H9 (cell line): Measurements from ENCODE around the gene UNC13D. TPM values are rescaled to one million over a fixed set of nuclear protein-coding genes. Genes with fewer than 3 reads are reported as not detected.

ENCODE experiments used
- DNase-seq: peaks from one replicate; pipeline ENCODE4 v3.0.0-alpha.2; 2017
- H2AFZ ChIP-seq: one replicate; pipeline ENCODE4 v1.6.1; 2013; ENCODE audit warnings: mild to moderate bottlenecking, low read length, control low read depth, moderate library complexity
- H2AK5ac ChIP-seq: 2 replicates; pipeline ENCODE4 v1.6.1; 2013; ENCODE audit warnings: low read length, control low read depth, mixed read lengths; ENCODE audit not compliant: insufficient read length
- H2BK120ac ChIP-seq: one replicate; pipeline ENCODE4 v1.6.1; 2013; ENCODE audit warnings: low read depth, mild to moderate bottlenecking, low read length, control low read depth, inconsistent platforms; ENCODE audit not compliant: poor library complexity, severe bottlenecking
- H2BK12ac ChIP-seq: 2 replicates; pipeline ENCODE4 v1.6.1; 2013; ENCODE audit warnings: low read length, control low read depth, mixed read lengths, low read depth; ENCODE audit not compliant: insufficient read length
- H2BK15ac ChIP-seq: 2 replicates; pipeline ENCODE4 v1.6.1; 2013; ENCODE audit warnings: low read depth, low read length, control low read depth
- H2BK20ac ChIP-seq: one replicate; pipeline ENCODE4 v1.6.1; 2013; ENCODE audit warnings: low read depth, mild to moderate bottlenecking, low read length, control low read depth, inconsistent platforms; ENCODE audit not compliant: poor library complexity, severe bottlenecking
- H2BK5ac ChIP-seq: 2 replicates; pipeline ENCODE4 v1.6.1; 2013; ENCODE audit warnings: low read length, control low read depth, mixed read lengths; ENCODE audit not compliant: insufficient read length
- H3K14ac ChIP-seq: 2 replicates; pipeline ENCODE4 v1.6.1; 2013; ENCODE audit warnings: low read length, control low read depth; ENCODE audit not compliant: insufficient read depth
- H3K18ac ChIP-seq: 2 replicates; pipeline ENCODE4 v1.6.1; 2013; ENCODE audit warnings: low read depth, mild to moderate bottlenecking, mixed read lengths, low read length, control low read depth; ENCODE audit not compliant: insufficient read length
- H3K23ac ChIP-seq: 2 replicates; pipeline ENCODE4 v1.6.1; 2013; ENCODE audit warnings: low read length, control low read depth, mixed read lengths, low read depth; ENCODE audit not compliant: insufficient read length
- H3K23me2 ChIP-seq: 2 replicates; pipeline ENCODE4 v1.6.1; 2013; ENCODE audit warnings: low read depth, mild to moderate bottlenecking, mixed read lengths, low read length, control low read depth; ENCODE audit not compliant: insufficient read length, poor library complexity, severe bottlenecking
- H3K27ac ChIP-seq: 2 replicates; pipeline ENCODE4 v1.5.1; 2013; ENCODE audit warnings: low read length, control low read depth, mixed read lengths, low read depth; ENCODE audit not compliant: insufficient read length
- H3K27me3 ChIP-seq: 2 replicates; pipeline ENCODE4 v1.6.1; 2013; ENCODE audit warnings: low read length, control low read depth, inconsistent platforms; ENCODE audit not compliant: insufficient read depth
- H3K4ac ChIP-seq: 2 replicates; pipeline ENCODE4 v1.6.1; 2013; ENCODE audit warnings: low read depth, mild to moderate bottlenecking, control low read depth, inconsistent platforms, low read length, moderate library complexity
- H3K4me1 ChIP-seq: 2 replicates; pipeline ENCODE4 v1.6.1; 2013; ENCODE audit warnings: low read length, control low read depth, inconsistent platforms; ENCODE audit not compliant: insufficient read depth
- H3K4me2 ChIP-seq: 2 replicates; pipeline ENCODE4 v1.6.1; 2013; ENCODE audit warnings: low read length, control low read depth, mixed read lengths; ENCODE audit not compliant: insufficient read length, insufficient read depth
- H3K56ac ChIP-seq: 2 replicates; pipeline ENCODE4 v1.6.1; 2013; ENCODE audit warnings: low read depth, mild to moderate bottlenecking, mixed read lengths, low read length, control low read depth; ENCODE audit not compliant: insufficient read length
- H3K79me1 ChIP-seq: 2 replicates; pipeline ENCODE4 v1.6.1; 2013; ENCODE audit warnings: low read depth, mild to moderate bottlenecking, moderate library complexity, low read length, control low read depth, inconsistent platforms; ENCODE audit not compliant: insufficient read depth, poor library complexity, severe bottlenecking
- H3K79me2 ChIP-seq: 2 replicates; pipeline ENCODE4 v1.6.1; 2013; ENCODE audit warnings: low read length, control low read depth, inconsistent platforms; ENCODE audit not compliant: insufficient read depth
- H3K9ac ChIP-seq: 2 replicates; pipeline ENCODE4 v1.6.1; 2013; ENCODE audit warnings: low read length, control low read depth, mixed read lengths; ENCODE audit not compliant: insufficient read length; ENCODE audit errors: extremely low read depth
- H3K9me3 ChIP-seq: one replicate; pipeline ENCODE4 v1.6.1; 2013; ENCODE audit warnings: low read depth, low read length, inconsistent platforms; ENCODE audit not compliant: control insufficient read depth
- H3T11ph ChIP-seq: one replicate; pipeline ENCODE4 v1.6.1; 2013; ENCODE audit warnings: mild to moderate bottlenecking, low read length, control low read depth, inconsistent platforms
- H4K20me1 ChIP-seq: one replicate; pipeline ENCODE4 v1.6.1; 2013; ENCODE audit not compliant: control insufficient read depth, insufficient read length, insufficient read depth
- H4K5ac ChIP-seq: 2 replicates; pipeline ENCODE4 v1.6.1; 2013; ENCODE audit warnings: low read depth, mild to moderate bottlenecking, mixed read lengths, low read length, control low read depth; ENCODE audit not compliant: insufficient read length
- H4K8ac ChIP-seq: replicated peaks from 2 replicates; pipeline ENCODE4 v1.6.1; 2013; ENCODE audit warnings: low read length, control low read depth, mixed read lengths, low read depth; ENCODE audit not compliant: insufficient read length
- H4K91ac ChIP-seq: 2 replicates; pipeline ENCODE4 v1.6.1; 2013; ENCODE audit warnings: low read depth, mild to moderate bottlenecking, moderate library complexity, mixed read lengths, low read length, control low read depth; ENCODE audit not compliant: insufficient read length
- H3K27ac Mint-ChIP-seq, 3 experiments: 2 replicates in 2 of 3; 3 replicates in 1 of 3; pipeline ENCODE4 v1.8.0; 2020 to 2021; ENCODE audit warnings: mixed read lengths in 3 of 3, mild to moderate bottlenecking in 1 of 3, moderate library complexity in 1 of 3
- H3K27me3 Mint-ChIP-seq: 2 replicates; pipeline ENCODE4 v1.8.0; 2021; ENCODE audit warnings: low read depth, mild to moderate bottlenecking, moderate library complexity, mixed read lengths
- H3K36me3 Mint-ChIP-seq, 3 experiments: 2 replicates in 2 of 3; 3 replicates in 1 of 3; pipeline ENCODE4 v1.8.0; 2020 to 2021; ENCODE audit warnings: low read depth in 3 of 3, mixed read lengths in 3 of 3; ENCODE audit not compliant: insufficient read depth in 1 of 3
- H3K4me1 Mint-ChIP-seq, 2 experiments: 2 replicates each; pipeline ENCODE4 v1.8.0; 2020; ENCODE audit warnings: mixed read lengths in 2 of 2
- H3K4me3 Mint-ChIP-seq, 2 experiments: 2 replicates in 1 of 2; 3 replicates in 1 of 2; pipeline ENCODE4 v1.8.0; 2020 to 2021; ENCODE audit warnings: mild to moderate bottlenecking in 2 of 2, mixed read lengths in 2 of 2, moderate library complexity in 1 of 2
- H3K9me3 Mint-ChIP-seq, 2 experiments: 2 replicates in 1 of 2; 3 replicates in 1 of 2; pipeline ENCODE4 v1.8.0; 2020; ENCODE audit warnings: mild to moderate bottlenecking in 2 of 2, mixed read lengths in 2 of 2, moderate library complexity in 1 of 2
- CTCF ChIP-seq: fragments of 200-600 bp; sonication (generic); conservative IDR thresholded peaks from 3 replicates; pipeline ENCODE4 v1.8.0; 2021; ENCODE audit warnings: antibody characterized with exemption, mild to moderate bottlenecking
- WGBS: extraction: QIAGEN DNeasy Blood & Tissue Kit; methylation state at CpG from one replicate; pipeline ENCODE4 v1.1.7; 2013; ENCODE audit warnings: missing lambda C conversion rate, low lambda C conversion rate, mixed read lengths; ENCODE audit not compliant: insufficient read length; ENCODE audit errors: extremely low coverage; 5-methylcytosine and 5-hydroxymethylcytosine counted together
- total RNA-seq: library from RNA; stranded (reverse); gene quantifications from 2 replicates; pipeline ENCODE4 v1.2.1, GENCODE V29; 2021

UNC13D gene
- total RNA-seq, 1 experiment from 2014 or later, result 6.3 TPM

- no peak overlapping the region; a peak in 2 of 7 replicates for H3K27ac Mint-ChIP-seq
- H3K9me3 Mint-ChIP-seq, result no peaks in the 10 kb centered on the region
Observed at GRCh38 chr17:75831032-75831571, 13.1 kb downstream of the UNC13D start.

More at GRCh38 chr17:75831032-75831571, 13.1 kb downstream of the UNC13D start:
- Histone ChIP-seq H3K4ac (no peak overlapping the region), H4K8ac (no peak overlapping the region), H4K91ac (no peak overlapping the region), H2BK12ac (no peak overlapping the region), H3K23me2 (no peaks in the 10 kb centered on the region), H3K4me1 (peaks cover 5% of the 10 kb centered on the region; the same call in 1 of the 2 replicates), H2BK20ac (no peak overlapping the region), H3K18ac (no peak overlapping the region), H4K20me1 (no peaks in the 10 kb centered on the region), H2AFZ (no peak overlapping the region), H2BK5ac (no peak overlapping the region), H3K56ac (no peak overlapping the region), H3K27ac (no peak overlapping the region), H3K79me1 (no peaks in the 10 kb centered on the region), H2BK120ac (no peak overlapping the region), H3T11ph (no peak overlapping the region), H3K4me2 (no peak overlapping the region), H3K23ac (no peak overlapping the region), H2BK15ac (no peak overlapping the region), H3K9ac (no peak overlapping the region), H3K9me3 (no peaks in the 10 kb centered on the region), H3K79me2 (no peaks in the 10 kb centered on the region), H3K14ac (no peak overlapping the region), H2AK5ac (no peak overlapping the region), H4K5ac (no peak overlapping the region), H3K27me3 (no peaks in the 10 kb centered on the region)
- no peaks in the 10 kb centered on the region; a peak in 1 of 7 replicates for H3K36me3 Mint-ChIP-seq
- H3K27me3 Mint-ChIP-seq, result no peaks in the 10 kb centered on the region
- no peak for TF ChIP-seq CTCF
- peak; percentile 75 for DNase-seq
- H3K4me3 Mint-ChIP-seq, result no peak overlapping the region
- H3K4me1 Mint-ChIP-seq, result peaks cover 28 to 47% of the 10 kb centered on the region in 2 experiments
- WGBS, result no CpG with 5 or more reads among the region's 15 CpGs
